ENCODE measurements around the gene GGT5.
"Not testable (repeated sequence)": the region's sequence is repeated elsewhere in the genome, so short reads cannot be mapped to it uniquely, and the experiment has no call there.

The GGT5 gene, protein sequence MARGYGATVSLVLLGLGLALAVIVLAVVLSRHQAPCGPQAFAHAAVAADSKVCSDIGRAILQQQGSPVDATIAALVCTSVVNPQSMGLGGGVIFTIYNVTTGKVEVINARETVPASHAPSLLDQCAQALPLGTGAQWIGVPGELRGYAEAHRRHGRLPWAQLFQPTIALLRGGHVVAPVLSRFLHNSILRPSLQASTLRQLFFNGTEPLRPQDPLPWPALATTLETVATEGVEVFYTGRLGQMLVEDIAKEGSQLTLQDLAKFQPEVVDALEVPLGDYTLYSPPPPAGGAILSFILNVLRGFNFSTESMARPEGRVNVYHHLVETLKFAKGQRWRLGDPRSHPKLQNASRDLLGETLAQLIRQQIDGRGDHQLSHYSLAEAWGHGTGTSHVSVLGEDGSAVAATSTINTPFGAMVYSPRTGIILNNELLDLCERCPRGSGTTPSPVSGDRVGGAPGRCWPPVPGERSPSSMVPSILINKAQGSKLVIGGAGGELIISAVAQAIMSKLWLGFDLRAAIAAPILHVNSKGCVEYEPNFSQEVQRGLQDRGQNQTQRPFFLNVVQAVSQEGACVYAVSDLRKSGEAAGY

DNA sequence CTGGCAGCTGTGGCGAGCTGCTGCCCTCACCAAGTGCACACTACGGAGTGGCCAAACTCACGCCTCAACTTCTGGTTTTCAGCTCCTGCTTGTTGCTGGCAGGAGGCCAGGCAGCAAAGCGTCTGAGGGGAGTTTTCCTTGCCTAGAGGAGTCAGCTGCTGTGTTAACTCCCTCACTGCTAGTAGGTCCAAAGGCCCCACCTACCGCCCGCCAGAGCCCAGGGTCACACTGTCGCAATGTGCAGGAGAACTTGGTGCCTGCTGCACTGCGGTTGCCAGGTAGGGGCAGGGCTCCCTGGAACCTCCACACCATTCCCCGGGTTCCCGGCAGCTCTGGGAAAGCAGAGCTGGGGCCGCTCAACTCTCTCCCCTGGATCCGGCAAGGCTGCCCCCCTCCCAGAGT is at the start of gene GGT5:
TSS of gene GGT5 (minus strand) at position 53 of the 402 bp plus-strand sequence. CDS start 357 bp downstream, outside the sequence.
- DNase-seq, result not testable (repeated sequence)

GRCh38 chr22:24292202-24292830 is 47.4 kb upstream of the GGT5 start:
- DNase-seq, result not testable (repeated sequence)

DNA sequence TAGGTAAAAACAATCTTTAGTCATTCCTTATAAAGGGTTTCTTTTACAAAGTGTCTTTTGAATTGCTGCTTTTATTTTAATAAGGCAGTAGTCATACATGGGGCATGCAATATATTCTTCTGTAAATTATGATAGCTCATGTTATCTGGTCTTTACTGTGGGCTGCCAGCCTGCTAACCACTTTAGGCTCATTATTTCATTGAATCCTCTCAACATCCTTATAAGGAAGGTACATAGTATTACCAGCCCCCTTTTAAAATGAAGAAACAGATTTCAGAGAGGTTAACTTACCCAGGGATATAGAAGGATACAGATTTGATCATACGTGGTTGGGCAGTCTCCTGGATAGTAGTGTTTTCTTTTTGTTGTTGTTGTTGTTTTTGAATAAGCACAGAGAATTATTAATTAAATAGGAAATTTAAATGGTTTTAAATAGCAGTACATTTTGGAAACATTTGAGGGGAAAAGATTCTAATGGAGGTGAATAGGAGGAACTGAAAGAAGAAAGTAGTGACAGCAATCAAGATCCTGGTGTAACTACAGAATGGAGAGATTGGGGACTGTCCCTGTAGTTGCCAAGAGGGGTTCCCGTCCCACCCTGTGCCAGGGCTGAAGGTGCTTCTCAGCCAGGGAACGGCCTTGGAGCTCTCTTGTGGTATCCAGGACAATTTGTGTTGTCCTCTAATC is 46.8 kb upstream of the GGT5 start:
- DNase-seq, result no peak

GRCh38 chr22:24290459-24290858 is 45.6 kb upstream of the GGT5 start:
- DNase-seq, result no peak

GRCh38 chr22:24289741-24290163 is 44.9 kb upstream of the GGT5 start:
- DNase-seq, result no peak

GRCh38 chr22:24289114-24289513 is 44.2 kb upstream of the GGT5 start:
- DNase-seq, result no peak

- not testable (repeated sequence) for DNase-seq
Measured at GRCh38 chr22:24287801-24288200, 42.9 kb upstream of the GGT5 start.

- DNase-seq, result not testable (repeated sequence)
Measured at GRCh38 chr22:24287212-24287611, 42.3 kb upstream of the GGT5 start.

GRCh38 chr22:24285245-24285644 is 40.4 kb upstream of the GGT5 start:
- no peak for DNase-seq

DNA sequence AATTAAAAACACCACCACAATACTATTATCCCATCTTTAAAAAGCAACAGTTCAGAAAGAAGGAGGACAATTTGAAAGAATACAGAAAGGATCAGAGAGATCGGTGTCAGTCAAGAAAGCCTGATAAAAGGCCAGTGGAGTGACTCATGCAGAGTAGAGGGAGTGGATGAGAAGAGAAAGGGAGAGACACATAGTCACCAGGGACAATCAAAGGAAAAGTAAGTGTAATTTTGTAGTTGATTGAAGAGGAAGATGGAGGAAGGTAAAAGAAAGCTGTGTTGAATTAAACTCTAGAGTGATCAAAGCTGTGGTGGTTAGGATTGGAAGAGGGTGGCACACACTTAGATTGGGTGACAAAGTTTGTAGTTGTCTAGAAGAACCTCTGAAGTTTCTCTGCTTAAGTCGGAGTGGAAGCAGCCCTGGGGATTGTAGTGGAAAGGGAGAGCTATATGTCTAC is 39.9 kb upstream of the GGT5 start:
- no peak for DNase-seq

- DNase-seq, result no peak
Measured at GRCh38 chr22:24282401-24282800, 37.5 kb upstream of the GGT5 start.

DNA sequence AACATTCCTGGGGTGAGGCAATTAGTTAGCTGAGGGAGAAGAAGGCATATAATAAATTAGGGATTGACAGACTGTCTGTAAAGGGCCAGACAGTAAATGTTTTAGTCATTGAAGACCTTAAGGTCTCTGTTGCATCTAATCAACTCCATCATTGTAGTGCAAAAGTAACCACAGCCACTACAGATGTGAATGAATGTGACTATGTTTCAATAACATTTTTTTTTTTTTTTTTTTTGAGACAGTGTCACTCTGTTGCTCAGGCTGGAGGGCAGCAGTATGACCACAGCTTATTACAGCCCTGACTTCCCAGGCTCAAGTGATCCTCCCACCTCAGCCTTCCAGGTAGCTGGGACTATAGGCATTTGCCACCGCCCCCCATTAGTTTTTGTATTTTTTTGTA is 35.5 kb upstream of the GGT5 start:
- DNase-seq, result not testable (repeated sequence)

GRCh38 chr22:24274696-24275405 is 30.0 kb upstream of the GGT5 start:
- DNase-seq, result not testable (repeated sequence)

DNA sequence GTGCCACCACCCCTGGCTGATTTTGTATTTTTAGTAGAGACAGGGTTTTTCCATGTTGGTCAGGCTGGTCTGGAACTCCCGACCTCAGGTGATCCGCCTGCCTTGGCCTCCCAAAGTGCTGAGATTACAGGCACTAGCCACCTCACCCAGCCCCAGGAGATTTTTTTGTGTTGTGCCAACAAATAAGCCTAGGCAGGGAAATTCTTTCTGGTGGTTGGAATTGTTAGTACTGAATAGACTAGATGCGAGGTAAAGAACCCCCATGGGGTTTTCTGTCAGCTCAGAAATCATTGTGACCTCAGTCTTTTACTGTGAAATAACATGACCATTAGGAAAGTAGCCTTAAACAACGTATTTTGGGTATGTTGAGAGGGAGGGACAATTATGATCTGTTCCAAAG is 29.0 kb upstream of the GGT5 start:
- not testable (repeated sequence) for DNase-seq

GRCh38 chr22:24273031-24273430 is 28.1 kb upstream of the GGT5 start:
- not testable (repeated sequence) for DNase-seq

GRCh38 chr22:24271386-24271854 is 26.5 kb upstream of the GGT5 start:
- no peak for DNase-seq

DNA sequence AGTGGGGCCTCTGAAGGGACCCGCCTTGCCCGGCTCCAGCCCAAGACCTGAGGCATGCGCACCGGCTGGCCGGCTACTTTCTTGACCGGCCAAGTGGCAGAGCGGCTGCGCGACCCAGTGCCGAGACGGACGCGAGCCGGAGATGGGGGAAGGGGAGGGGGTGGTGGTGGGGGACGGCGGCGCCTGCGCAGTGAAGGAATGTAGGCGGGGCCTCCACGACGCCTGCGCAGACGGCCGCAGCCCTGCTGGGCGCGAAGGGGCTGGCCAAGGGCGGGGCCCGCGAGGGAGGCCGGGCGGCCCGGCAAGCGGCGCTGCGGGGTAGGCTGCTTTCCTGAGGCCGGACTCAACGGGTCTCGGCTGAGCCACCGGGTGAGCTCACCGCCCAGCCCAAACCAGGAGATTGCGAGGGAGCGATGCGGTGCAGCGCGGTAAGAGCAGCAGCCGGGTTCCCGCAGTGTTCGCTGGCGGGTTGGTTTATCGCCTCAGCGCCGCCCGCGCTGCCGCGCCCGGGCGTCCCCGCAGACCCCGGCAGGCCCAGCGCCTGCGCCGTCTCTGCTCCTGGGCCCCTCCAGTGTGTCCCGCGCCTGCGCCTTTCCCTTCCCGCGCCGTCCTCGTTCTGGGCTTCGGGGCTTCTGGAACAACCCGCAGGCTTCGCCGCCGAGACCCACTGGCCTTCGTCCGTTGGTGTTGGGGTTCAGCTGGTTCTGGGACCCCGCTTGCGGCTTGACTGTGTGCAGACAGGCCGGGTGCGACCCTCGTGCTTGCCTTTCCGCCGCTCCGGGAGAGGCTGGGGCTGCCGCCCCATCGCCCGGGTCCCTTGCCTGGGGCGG is 25.9 kb upstream of the GGT5 start, which contains the start of gene SPECC1L:
TSS of gene SPECC1L (plus strand) at position 276 of the 830 bp plus-strand sequence. CDS start 31,401 bp downstream, outside the sequence.
- DNase-seq, result peak; percentile 80

DNA sequence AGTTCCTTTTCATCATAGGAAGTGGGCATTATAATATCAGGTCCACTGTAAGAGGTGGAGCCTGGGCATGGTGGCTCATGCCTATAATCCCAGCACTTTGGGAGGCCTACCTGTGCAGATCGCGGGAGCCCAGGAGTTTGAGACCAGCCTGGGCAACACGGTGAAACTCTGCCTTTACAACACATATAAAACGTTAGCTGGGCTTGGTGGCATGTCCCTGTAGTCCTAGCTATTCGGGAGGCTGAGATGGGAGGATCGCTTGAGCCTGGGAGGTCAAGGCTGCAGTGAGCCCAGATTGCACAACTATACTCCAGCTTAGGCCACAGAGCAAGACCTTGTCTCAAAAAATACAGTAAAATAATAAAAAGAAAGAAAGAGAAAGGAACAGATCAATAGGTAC is 21.6 kb upstream of the GGT5 start:
- DNase-seq, result not testable (repeated sequence)

- DNase-seq, result no peak
Measured at GRCh38 chr22:24265734-24266133, 20.9 kb upstream of the GGT5 start.

GRCh38 chr22:24264329-24264896 is 19.5 kb upstream of the GGT5 start:
- not testable (repeated sequence) for DNase-seq

DNA sequence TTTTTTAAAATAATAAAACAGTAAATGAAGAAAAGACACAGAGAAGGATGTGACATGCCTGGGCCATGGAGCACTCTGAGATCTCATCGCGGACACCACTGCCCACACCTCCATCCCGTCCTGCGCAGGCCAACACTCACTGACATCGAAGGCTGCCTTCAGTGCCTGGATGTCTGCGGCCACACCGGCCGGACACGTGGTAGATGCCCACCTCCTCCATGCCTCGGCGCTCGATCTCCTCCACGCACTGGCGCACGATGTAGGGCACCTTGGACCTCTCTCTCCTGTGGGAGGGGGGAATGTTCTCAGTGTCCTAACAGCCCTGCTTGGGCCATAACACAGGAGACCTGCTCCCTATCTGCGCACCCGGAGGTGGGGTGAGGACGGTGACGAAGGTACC is 18.6 kb upstream of the GGT5 start:
- not testable (repeated sequence) for DNase-seq

All from NCI-H2107 (cell line).